Endodermal cell (in vitro differentiated cells): ENCODE data around the gene CACNG4. TPM values are rescaled to one million over a fixed set of nuclear protein-coding genes. Genes with fewer than 3 reads are reported as not detected.

ENCODE experiments used
- DNase-seq: peaks from one replicate; pipeline ENCODE4 v3.0.0-alpha.2; 2017
- H3K27ac ChIP-seq: 2 replicates; pipeline ENCODE4 v1.5.1; 2013; ENCODE audit warnings: mild to moderate bottlenecking, low read depth, low read length, moderate library complexity
- H3K27me3 ChIP-seq: 2 replicates; pipeline ENCODE4 v1.6.1; 2013; ENCODE audit warnings: mild to moderate bottlenecking, low read length, moderate library complexity; ENCODE audit not compliant: insufficient read depth, control insufficient read depth, poor library complexity, severe bottlenecking
- H3K36me3 ChIP-seq: 2 replicates; pipeline ENCODE4 v1.7.0; 2013; ENCODE audit warnings: mild to moderate bottlenecking, low read length, moderate library complexity; ENCODE audit not compliant: control insufficient read depth, insufficient read depth
- H3K4me1 ChIP-seq: one replicate; pipeline ENCODE4 v1.7.0; 2013; ENCODE audit warnings: low read length; ENCODE audit not compliant: control insufficient read depth, insufficient read depth
- H3K4me3 ChIP-seq: 2 replicates; pipeline ENCODE4 v1.5.1; 2013; ENCODE audit warnings: mild to moderate bottlenecking, low read length, moderate library complexity
- H3K9ac ChIP-seq: 2 replicates; pipeline ENCODE4 v1.6.1; 2013; ENCODE audit warnings: mild to moderate bottlenecking, low read length, moderate library complexity; ENCODE audit not compliant: poor library complexity, severe bottlenecking; ENCODE audit errors: extremely low read depth
- H3K9me3 ChIP-seq: 2 replicates; pipeline ENCODE4 v1.6.1; 2013; ENCODE audit warnings: mild to moderate bottlenecking, low read length, moderate library complexity; ENCODE audit not compliant: control insufficient read depth
- H3K27ac Mint-ChIP-seq: 2 replicates; pipeline ENCODE4 v1.8.0; 2020; ENCODE audit warnings: mixed read lengths
- H3K27me3 Mint-ChIP-seq: 2 replicates; pipeline ENCODE4 v1.8.0; 2021; ENCODE audit warnings: mild to moderate bottlenecking, mixed read lengths; ENCODE audit not compliant: insufficient read depth
- H3K36me3 Mint-ChIP-seq: 2 replicates; pipeline ENCODE4 v1.8.0; 2020; ENCODE audit warnings: low read depth, mixed read lengths
- H3K4me1 Mint-ChIP-seq: 2 replicates; pipeline ENCODE4 v1.8.0; 2020; ENCODE audit warnings: mixed read lengths
- H3K4me3 Mint-ChIP-seq: 2 replicates; pipeline ENCODE4 v1.8.0; 2020; ENCODE audit warnings: mild to moderate bottlenecking, moderate library complexity, mixed read lengths
- H3K9me3 Mint-ChIP-seq: 2 replicates; pipeline ENCODE4 v1.8.0; 2020; ENCODE audit warnings: mild to moderate bottlenecking, mixed read lengths
- WGBS, 2 experiments: methylation state at CpG; one replicate each; pipeline versions ENCODE4 v1.1.5 to v1.1.7; 2013; ENCODE audit warnings: missing lambda C conversion rate in 2 of 2, mixed read lengths in 1 of 2; ENCODE audit not compliant: insufficient coverage in 1 of 2, insufficient read length in 1 of 2; 5-methylcytosine and 5-hydroxymethylcytosine counted together
- total RNA-seq, 2 donors: library from RNA; stranded (reverse); fragmentation: NEBNext Ultra II Directional in 1 of 2; extraction: Animal tissue kit (Norgen Biotek cat#: 25700) in 1 of 2; gene quantifications; 2 replicates in 1 of 2; 3 replicates in 1 of 2; pipeline ENCODE4 v1.2.1, GENCODE V29; 2021
- TF ChIP-seq, protein P1 (sequence below): fragments of 200-600 bp; sonication (generic); conservative IDR thresholded peaks from 2 replicates; pipeline ENCODE4 v1.5.0; 2021; ENCODE audit warnings: antibody characterized with exemption, mild to moderate bottlenecking

Gene CACNG4
- total RNA-seq, 2 donors from 2014 or later = 0.22 to 1.3 TPM

DNA sequence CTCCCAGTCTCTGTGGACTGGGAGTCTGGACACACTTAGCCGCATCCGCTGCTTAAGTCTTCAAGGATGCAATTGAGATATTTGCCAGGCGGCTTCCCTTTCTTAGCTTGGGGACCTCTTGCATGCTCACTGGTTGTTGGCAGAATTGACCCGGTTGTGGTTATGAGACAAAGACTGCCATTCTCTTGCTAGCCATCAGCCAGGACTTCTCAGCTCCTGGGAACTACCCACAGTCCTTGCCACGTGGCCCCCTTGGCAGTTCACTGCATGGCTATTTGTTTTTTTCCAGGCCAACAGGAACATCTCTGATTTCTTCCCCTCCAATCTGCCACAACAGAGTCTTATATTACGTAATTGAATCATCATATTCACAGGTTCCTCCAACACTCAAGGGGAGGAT is 25.5 kb downstream of the CACNG4 start:
- H3K4me3 Mint-ChIP-seq = no peak overlapping the region
- no peaks in the 10 kb centered on the region for H3K4me1 Mint-ChIP-seq
- no peaks in the 10 kb centered on the region for H3K9me3 ChIP-seq
- H3K4me3 ChIP-seq = no peak overlapping the region
- no peak overlapping the region for H3K27ac Mint-ChIP-seq
- no peaks in the 10 kb centered on the region for H3K36me3 ChIP-seq
- H3K27me3 Mint-ChIP-seq = peaks cover 2% of the 10 kb centered on the region
- no peak for DNase-seq
- no peak overlapping the region for H3K9ac ChIP-seq
- H3K36me3 Mint-ChIP-seq = no peaks in the 10 kb centered on the region
- TF ChIP-seq, protein P1, sequence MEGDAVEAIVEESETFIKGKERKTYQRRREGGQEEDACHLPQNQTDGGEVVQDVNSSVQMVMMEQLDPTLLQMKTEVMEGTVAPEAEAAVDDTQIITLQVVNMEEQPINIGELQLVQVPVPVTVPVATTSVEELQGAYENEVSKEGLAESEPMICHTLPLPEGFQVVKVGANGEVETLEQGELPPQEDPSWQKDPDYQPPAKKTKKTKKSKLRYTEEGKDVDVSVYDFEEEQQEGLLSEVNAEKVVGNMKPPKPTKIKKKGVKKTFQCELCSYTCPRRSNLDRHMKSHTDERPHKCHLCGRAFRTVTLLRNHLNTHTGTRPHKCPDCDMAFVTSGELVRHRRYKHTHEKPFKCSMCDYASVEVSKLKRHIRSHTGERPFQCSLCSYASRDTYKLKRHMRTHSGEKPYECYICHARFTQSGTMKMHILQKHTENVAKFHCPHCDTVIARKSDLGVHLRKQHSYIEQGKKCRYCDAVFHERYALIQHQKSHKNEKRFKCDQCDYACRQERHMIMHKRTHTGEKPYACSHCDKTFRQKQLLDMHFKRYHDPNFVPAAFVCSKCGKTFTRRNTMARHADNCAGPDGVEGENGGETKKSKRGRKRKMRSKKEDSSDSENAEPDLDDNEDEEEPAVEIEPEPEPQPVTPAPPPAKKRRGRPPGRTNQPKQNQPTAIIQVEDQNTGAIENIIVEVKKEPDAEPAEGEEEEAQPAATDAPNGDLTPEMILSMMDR = no peak
- no peaks in the 10 kb centered on the region for H3K27me3 ChIP-seq
- no peak overlapping the region for H3K27ac ChIP-seq
- H3K9me3 Mint-ChIP-seq = no peaks in the 10 kb centered on the region
- no peaks in the 10 kb centered on the region for H3K4me1 ChIP-seq
- 89 to 98% methylated on average over 6 of the region's 6 CpGs for WGBS, 2 experiments

DNA sequence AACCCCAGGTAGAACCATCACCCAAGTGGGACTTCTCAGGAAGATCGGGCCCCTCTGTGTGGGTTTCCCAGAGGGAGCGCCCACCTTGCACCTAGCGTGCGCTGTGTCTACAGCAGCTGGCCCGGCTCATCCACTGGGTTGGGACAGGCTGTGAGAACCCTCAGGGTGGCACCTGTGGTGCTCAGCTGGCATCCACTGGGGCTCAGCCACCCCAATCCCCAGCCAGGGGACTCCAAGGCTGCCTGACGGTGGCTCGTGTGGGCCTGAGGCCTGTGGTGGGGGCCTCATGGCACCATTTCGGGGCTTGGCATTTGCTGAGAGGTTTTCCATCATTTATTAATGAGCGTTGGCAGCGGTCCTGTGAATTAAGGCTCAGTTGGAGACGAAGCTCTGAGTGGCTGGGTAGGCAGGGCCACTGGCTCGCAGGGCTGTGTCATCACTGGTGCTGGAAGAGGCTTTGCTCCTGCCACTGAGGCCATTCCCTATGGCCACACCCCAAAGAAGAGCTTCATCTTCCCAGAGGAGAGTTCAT is 28.5 kb downstream of the CACNG4 start:
- Mint-ChIP-seq H3K27me3 (peaks cover 2% of the 10 kb centered on the region), H3K36me3 (no peaks in the 10 kb centered on the region), H3K4me3 (no peak overlapping the region), H3K27ac (no peak overlapping the region), H3K4me1 (no peaks in the 10 kb centered on the region), H3K9me3 (no peaks in the 10 kb centered on the region)
- no peaks in the 10 kb centered on the region for H3K27me3 ChIP-seq
- no peak overlapping the region for H3K27ac ChIP-seq
- H3K36me3 ChIP-seq = no peaks in the 10 kb centered on the region
- H3K9ac ChIP-seq = no peak overlapping the region
- H3K4me3 ChIP-seq = no peak overlapping the region
- 92 to 93% methylated on average over 6 to 12 of the region's 12 CpGs for WGBS, 2 experiments
- no peaks in the 10 kb centered on the region for H3K4me1 ChIP-seq
- DNase-seq = no peak
- TF ChIP-seq, protein P1 = no peak
- no peaks in the 10 kb centered on the region for H3K9me3 ChIP-seq

DNA sequence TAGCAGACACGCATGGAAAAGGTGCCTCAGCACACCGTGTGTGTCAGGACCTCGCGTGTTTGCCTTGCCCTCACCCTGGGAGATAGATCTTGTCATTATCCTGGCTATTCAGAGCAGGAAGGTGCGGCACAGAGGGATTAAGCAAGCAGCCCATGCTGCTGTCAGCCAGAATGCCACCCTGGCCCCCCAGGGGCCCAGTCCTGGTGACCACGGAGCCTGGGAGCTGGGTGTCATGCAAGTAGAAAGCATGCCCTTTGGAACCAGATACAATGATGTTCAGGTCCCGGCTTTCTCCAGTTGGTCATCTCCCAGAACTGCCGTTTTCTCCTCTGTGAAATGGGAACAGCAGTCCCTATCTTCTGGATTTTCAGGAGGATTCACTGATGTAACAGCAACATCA is 29.9 kb downstream of the CACNG4 start:
- Histone ChIP-seq H3K27ac (no peak overlapping the region), H3K27me3 (no peaks in the 10 kb centered on the region), H3K4me1 (no peaks in the 10 kb centered on the region), H3K36me3 (no peaks in the 10 kb centered on the region), H3K9ac (no peak overlapping the region), H3K9me3 (no peaks in the 10 kb centered on the region), H3K4me3 (no peak overlapping the region)
- no peak for DNase-seq
- Mint-ChIP-seq H3K27ac (no peak overlapping the region), H3K27me3 (no peaks in the 10 kb centered on the region), H3K4me1 (no peaks in the 10 kb centered on the region), H3K9me3 (no peaks in the 10 kb centered on the region), H3K36me3 (no peaks in the 10 kb centered on the region), H3K4me3 (no peak overlapping the region)
- TF ChIP-seq, protein P1 = no peak
- 94 to 100% methylated on average over 7 to 8 of the region's 8 CpGs for WGBS, 2 experiments
